NK-92 (cell line): Measurements from ENCODE around the gene RNGTT.

ENCODE experiments used
- DNase-seq: peaks from one replicate; lab custom pipeline; 2025; ENCODE audit not compliant: unreplicated experiment; lab: John Stamatoyannopoulos, UW

The RNGTT gene

DNA sequence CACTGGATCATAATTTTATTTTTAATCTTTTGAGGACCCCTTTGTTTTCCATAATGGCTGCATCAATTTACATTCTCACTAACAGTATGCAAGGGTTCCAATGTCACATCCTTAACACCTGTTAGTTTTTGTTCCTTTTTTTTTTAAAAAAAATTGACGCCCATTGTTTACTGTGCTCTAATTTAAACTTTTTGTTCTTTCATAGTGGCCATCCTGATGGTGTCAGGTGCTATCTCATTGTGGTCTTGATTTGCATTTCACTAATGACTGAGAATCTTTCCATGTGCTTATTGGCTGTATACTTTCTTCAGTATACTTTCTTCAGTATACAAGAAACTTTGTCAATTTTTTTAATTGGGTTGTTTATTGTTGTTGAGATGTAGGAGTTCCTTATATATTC is 347.0 kb downstream of the RNGTT start:
- DNase-seq, result no peak

DNA sequence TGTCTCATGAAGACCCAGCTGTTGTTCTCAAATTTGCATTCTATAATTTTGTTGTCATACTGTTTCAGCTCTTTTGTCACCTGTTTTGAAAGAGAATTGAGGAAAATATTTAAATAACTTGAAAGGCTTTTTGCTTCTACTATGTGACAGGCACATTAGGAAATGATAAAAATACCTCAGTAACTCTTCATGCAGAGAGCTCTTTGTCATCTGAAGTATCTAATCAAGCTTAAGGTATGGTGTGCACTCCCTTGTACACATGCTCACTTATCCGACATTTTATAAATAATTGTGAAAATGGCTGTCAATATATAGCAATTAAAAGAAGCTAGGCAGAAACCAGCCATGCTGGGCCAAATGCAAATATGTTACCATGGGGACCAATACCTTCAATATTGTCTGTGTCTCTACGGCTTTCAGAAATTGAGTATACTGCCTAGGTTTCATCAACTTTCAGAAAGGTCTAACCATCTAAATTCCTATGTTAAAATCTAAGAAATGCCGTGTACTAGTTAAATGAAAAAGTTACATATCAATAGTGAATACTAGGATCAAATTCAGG is 349.0 kb downstream of the RNGTT start:
- DNase-seq, result no peak

DNA sequence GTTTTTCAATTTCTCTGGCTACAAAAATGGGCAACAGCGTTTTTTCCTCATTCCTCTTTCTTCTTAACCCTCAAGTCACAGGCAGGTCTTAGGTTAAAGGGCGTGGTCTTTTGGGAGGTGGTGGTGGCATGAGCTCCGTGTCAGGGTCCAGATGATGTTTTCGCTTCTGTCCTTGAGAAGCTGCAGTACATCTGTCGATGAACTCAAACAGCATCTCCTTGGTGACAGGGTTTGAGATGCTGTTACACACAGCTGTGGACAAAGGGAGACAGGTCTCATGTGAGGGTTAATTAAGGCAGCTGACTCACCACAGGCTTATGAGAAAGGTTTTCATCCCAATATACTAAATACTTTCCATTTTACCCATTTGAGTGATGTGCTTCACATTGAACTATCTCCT is 350.8 kb downstream of the RNGTT start:
- DNase-seq, result no peak

DNA sequence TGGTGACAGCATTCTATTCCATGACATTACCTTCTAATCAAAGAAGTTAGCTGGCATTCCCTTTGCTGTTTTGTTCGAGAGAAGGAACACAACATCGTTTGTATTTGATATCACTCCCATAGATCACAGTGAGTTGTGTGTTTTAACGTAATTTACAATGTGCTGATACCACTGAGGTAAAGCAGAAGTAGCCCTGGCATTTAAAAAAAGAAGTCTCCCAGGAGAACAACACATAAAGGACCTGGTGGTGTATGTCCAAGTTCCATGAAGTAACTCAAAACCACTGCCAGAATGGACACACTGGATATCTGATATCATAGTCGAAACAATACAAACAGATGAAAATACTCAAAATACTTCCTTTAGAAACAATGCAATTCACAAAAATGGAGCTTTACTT is 351.7 kb downstream of the RNGTT start:
- DNase-seq, result no peak

DNA sequence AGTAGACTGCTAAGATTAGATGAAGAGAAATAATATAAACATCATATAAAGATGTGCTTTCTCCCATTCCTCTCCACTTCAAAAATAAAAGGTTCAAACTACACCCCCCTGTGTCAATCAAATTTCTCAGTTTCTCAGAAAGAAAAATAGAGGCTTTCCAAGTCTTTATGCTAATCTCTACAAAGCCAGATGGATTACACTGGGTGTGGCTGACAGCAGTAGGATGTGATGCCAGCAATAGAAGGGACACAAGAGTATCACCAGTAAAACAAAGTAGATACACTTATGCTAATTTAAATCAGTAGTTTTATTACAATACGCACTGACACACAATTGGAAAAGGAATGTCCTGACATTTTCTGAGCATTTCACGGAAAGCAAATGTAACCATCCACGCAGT is 353.4 kb downstream of the RNGTT start:
- no peak for DNase-seq

DNA sequence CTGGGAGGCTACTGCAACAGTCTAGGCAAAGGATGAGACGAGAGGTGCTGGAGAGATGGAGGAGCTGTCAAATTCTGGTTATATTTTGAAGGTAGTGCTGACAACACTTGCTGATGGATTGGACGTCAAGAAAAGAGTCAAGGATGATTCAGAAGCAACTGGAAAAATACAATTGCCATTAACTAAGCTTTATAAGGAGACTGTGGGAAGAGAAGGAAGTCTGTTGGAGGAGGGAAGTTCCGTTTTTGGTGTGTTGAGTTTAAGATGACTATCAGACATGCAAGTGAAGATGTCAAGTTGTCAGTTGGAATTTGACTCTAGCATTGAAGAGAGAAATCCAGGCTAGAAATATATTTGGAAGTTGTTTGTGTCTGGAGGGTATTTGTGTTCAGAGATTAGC is 358.1 kb downstream of the RNGTT start:
- no peak for DNase-seq

DNA sequence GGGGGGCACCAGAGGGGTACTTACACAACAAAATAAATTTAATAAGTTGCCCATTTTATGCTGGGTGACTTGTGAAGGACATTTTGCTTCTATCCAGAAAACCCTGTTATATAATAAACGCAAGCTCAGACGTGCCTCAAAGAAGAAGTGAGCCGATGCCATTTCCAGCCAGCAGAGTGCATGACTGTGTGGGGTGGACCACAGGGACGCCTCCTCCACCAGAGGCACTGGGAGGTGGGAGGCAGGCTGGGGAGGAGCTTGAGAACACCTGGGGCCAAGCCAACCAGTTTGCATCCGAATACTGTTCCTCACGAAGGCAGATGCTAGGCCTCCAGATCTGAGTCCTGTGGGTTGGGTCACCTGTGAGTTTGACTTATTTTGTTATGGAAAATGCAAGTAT is 363.8 kb downstream of the RNGTT start:
- DNase-seq, result no peak

DNA sequence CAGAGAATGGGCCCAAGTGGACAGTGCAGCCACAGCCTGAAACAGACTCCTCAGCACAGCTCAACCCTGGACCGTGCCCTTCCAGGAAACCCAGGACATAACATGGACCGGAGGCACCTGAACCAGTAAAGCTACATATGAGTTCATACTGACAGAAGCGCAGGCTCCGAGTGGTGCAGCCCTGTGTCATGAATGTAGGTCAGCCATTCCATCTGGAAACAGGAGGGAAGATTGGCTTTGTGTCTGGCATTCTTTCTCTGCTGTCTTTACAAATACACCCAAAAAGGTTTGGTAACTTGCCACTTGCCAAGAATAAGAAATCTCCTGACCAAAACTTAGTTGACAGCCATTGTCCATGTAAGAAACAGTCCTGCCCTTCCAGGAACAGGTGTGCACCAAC is 366.6 kb downstream of the RNGTT start:
- no peak for DNase-seq

DNA sequence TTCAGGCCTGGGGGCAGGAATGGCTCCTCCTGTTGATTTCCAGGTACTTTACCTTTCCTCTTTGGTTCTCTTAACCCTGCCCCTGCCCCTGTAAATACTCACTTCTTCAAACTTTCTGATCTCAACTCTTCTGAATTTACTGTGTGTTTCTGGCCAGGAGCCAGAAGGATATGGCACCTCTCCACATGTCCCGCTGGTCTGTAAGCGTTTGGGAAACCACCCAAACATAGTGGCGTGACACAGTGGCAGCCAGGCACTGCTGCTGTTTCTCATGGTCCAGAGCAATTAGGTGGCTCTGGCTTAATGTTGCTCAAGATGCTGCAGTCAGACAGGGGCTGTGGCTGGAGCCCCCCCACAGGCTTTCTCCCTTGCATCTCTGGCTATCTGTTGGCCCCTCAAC is 374.5 kb downstream of the RNGTT start:
- DNase-seq, result no peak

DNA sequence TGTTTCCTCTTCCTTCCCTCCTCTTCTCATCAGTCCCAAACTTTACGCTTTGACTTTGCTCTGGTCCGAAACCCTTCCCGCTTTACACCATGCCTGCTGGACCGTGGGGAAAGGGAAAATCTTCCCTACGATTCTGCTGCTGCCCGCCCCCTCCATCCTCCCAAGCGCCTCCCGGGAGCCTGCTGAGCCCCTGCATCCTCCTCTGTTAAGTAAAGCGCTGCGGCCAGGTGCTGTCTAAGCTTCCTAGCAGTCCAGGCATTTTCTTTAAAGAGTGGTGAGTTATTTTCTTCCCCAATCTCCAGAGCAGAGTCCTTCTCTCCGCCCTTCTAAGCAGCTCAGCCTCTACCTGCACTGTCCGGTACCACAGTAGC is 376.3 kb downstream of the RNGTT start:
- DNase-seq, result no peak

DNA sequence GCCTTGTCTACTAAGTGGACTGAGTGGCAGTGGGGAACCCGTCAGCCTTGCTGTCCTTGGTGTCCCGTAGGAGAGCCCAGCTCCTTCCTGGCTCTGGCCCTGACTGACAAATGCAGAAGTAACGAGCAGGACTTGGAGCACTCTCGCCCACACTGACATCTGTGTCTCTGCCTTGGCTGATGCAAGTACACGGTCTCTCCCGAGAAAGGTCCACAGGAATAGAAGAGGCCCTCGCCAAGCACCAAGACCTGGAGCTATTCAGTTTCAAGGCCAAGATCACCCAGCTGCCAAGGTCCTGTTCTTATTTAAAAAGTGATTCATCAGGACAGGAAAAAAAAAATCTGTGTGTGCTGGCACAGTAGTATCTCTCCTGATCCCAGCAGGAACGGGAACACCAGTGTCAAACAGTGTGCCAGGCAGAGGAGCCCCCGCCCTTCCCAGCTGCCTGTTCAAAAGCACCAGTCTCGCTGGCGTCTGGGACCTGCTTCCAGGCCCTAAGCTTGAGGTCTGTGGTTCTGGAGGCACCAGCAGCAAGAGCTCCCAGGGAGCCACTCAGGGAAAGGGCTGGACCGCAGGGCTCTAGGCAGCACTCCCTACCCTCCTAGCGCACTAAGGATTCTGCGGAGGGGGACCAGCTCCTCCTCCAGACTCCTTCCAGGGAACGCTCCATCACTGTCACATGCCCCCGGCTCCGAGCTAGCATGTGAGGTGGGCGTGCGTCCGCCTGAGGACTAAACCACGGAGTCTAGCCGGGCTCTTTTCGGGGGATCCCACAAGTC is 376.9 kb downstream of the RNGTT start:
- DNase-seq, result no peak

DNA sequence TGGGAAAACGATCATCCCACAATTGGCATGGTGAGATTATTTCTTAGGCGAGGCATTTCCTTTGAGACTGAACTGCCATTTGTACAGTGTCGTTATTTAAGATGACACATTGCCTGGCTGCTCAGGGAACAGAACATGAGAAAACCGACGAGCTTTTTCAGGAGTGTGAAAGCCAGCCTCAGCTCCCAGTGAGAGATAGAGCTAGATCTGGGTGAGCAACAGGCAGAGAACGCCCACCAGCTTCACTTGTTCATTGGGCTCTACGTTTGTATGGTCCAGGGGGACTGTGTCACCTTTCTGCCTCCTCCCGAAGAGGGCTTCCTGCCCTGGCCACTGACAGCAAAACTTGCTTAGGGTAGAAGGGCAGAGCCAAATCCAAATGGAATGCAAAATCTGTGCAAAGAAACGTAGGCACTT is 378.1 kb downstream of the RNGTT start:
- no peak for DNase-seq

DNA sequence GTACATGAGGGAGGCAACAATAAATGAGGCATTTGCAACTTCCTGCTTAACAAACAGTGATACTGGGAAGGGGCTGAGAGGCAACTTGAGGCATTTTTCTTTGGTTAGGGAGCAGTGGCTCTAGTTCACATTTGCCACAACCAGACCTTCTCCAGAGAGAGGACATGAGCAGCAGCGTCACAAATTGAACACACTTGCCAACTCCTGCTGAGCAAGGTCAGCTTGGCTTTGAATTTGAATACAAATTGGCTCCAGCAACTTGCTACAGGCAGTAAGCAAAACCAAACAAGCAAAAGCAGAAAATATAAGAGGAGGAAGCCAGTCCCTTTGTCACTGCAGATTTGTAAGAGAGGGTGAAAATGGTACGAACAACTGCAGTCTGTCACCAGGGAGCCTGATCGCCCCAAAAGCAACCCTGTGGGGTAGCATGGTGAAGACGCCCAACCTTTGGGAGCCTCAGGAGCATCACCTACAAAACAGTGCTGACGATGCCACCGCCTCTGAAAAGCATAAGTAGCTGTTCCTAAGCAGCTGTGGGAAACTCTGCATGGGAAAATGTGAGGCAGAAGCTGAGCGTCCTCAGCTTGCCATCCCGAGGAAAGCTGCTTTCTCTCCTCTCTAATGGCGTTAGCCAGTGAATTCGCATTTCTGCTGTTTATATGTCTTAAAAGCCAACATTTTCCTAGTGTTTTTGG is 378.7 kb downstream of the RNGTT start:
- no peak for DNase-seq

DNA sequence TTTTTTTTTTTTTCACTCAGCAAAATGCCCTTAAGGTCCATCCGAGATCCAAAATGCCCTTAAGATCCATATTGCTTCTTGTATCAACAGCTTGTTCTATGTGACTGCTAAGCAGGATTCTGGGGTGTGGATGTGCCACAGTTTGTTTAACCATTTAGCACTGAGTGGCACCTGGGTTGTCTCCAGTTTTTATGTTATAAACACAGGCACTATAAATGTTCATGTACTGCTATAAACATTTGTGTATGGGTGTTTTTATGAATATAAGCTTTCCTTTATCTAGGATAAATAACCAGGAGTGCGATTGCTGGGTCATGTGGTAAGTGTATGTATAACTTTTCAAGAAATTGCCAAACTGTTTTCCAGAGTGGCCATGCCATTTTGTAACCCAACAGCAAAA is 386.0 kb downstream of the RNGTT start:
- DNase-seq, result no peak

DNA sequence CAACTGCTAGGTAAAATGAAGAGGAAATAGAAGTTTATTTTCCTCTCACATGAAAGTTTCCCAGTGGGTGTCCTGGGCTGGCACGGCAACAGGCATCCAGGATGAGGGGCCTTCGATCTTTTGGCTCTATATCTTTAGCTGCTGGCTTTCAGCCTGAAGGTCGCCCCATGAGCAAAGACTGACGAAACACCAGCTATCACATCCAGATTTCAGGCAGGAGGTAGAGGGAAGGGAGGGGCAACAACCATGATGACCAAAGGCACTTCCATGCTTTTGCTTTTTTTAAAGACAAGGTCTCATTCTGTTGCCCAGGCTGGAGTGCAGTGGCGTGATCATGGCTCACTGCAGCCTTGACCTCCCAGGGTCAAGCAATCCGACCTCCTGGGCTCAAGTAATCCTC is 387.9 kb downstream of the RNGTT start:
- DNase-seq, result no peak

DNA sequence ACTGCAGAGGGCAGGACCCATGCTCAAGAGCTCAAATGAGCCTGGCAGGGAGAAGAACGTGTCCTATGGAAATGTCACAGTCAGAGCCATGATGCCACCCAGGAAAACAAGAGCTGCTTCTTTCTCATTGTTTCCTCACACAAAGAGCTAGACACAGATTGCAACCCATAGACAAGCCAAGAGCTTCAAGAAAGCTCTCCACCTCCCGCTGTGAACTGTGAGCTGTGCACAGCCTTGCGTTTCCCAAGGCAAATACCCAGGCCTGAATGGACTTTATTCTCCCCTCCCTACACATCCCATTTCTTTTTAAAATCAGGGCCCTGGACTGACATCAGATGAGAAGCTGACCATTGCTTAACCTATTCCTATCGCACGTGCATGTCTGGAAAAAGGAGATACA is 388.8 kb downstream of the RNGTT start:
- DNase-seq, result no peak

DNA sequence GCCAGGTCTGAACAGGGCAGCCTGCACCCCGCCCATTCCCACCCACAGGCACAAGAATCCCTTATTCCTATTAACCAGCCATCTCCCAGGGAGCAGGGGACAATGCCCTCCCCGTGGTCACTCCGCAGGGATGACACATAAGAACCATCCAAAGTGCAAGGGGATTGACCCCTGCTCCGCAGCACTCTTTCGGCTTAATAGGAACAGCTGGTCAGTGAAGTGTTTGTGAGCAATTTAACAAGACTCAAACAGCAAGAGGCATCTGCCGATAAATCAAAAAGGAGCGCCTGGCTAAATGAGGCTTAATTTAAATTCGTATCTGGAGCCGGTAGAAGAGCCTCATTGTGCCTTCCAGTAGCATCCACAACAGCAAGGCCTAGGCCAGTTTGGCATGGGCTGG is 389.4 kb downstream of the RNGTT start:
- DNase-seq, result no peak

DNA sequence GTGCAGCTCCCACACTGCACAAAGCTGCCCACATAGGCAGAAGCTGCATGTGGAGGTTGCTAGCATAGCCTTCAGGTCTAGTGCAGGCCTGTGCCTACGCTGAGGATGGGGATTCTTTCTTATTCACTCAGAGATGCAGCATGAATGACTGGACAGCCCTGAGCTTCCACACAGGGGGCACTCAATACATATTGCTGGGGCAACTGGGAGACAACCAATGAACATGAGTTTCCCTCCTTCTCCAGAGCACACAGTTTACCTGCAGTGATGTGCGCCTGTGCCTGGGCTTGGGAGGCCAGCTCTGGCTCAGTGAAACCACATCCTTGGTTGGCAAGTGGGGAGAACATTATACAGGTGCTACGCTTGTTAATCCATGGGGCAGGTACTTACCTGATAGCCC is 389.9 kb downstream of the RNGTT start:
- DNase-seq, result no peak

DNA sequence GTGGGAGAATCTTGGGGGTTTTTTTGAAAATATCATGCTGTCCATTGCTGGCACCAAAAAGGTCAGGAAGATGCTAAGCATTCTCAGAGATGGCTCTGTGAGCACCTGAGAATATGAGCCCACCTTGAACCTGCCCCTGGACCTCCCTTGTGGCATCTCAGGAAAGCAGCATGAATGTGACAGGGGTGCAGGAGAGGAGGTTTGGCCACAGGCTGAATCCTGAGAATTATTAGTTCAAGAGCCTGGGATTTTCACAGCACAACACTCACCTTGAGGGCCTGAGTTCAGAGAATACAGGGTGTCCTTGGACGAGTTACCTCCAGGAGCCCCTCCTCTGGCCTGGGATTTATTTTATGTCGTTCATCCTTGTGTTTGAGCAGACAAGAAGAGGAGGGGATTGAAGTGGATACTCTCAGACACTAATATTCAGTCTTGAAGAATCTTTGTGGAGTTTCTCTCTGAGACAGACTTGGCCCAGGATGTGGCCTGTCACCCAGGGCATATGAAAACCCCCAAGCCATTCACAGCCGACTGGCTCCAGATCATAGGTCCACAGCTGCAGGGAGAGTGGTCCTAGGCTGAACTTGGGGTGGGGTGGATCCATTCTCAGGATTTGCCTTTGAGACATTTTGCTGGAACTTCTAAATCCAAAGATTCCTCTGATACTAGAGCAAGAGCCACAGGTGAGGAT is 390.8 kb downstream of the RNGTT start:
- DNase-seq, result no peak

DNA sequence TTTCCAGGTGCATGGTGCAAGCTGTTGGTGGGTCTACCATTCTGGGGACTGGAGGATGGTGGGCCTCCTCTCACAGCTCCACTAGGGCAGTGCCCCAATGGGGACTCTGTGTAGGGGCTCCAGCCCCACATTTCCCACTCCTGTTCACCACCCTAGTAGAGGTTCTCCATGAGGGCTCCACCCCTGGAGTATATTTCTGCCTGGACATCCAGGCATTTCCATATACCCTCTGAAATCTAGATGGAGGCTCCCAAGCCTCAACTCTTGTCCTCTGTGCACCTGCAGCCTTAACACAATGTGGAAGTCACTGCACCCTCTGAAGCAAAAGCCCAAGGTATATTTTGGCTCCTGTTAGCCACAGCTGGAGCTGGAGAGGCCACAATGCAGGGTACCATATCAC is 393.5 kb downstream of the RNGTT start:
- no peak for DNase-seq

DNA sequence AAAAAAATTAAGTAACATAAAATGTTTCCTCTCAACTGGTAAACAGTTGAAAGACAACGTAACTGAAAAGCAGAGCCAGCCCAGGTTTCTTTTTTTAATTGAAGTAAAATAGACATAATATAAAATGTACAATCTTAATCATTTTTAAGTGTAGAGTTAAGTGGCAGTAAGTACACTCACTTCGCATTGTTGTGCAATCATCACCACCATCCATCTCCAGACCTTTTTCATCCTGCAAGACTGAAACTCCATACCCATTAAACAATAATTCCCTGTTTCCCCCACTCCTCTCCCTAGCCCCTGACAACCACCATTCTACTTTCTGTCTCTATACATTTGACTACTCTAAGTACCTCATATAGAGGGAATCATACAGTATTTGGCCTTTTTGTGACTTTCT is 395.7 kb downstream of the RNGTT start:
- no peak for DNase-seq
